Mesendoderm (in vitro differentiated cells): ENCODE measurements around the gene ABCB6.

ENCODE experiments used
- DNase-seq: peaks from one replicate; pipeline ENCODE4 v3.0.0; 2013
- H2AK5ac ChIP-seq: 2 replicates; pipeline ENCODE4 v1.6.1; 2013; ENCODE audit warnings: low read length, inconsistent platforms
- H2BK120ac ChIP-seq: 2 replicates; pipeline ENCODE4 v1.6.1; 2013; ENCODE audit warnings: low read depth, mild to moderate bottlenecking, low read length, moderate library complexity, mixed read lengths
- H2BK15ac ChIP-seq: replicated peaks from 2 replicates; pipeline ENCODE4 v1.6.1; 2013; ENCODE audit warnings: low read depth, mild to moderate bottlenecking, moderate library complexity
- H2BK5ac ChIP-seq: 2 replicates; pipeline ENCODE4 v1.6.1; 2013; ENCODE audit warnings: low read length, inconsistent platforms
- H3K18ac ChIP-seq: 2 replicates; pipeline ENCODE4 v1.6.1; 2013; ENCODE audit warnings: mild to moderate bottlenecking, low read length, mixed read lengths
- H3K23ac ChIP-seq: one replicate; pipeline ENCODE4 v1.6.1; 2013; ENCODE audit warnings: low read length
- H3K27ac ChIP-seq: 2 replicates; pipeline ENCODE4 v1.5.1; 2013; ENCODE audit warnings: low read depth, mild to moderate bottlenecking, inconsistent platforms, low read length, moderate library complexity
- H3K27me3 ChIP-seq: 2 replicates; pipeline ENCODE4 v1.6.1; 2013; ENCODE audit warnings: low read length, control low read depth, mild to moderate bottlenecking, inconsistent platforms; ENCODE audit not compliant: insufficient read depth, poor library complexity
- H3K36me3 ChIP-seq: 2 replicates; pipeline ENCODE4 v1.6.1; 2013; ENCODE audit warnings: low read length, inconsistent platforms; ENCODE audit not compliant: control insufficient read depth, insufficient read depth
- H3K4ac ChIP-seq: one replicate; pipeline ENCODE4 v1.6.1; 2013; ENCODE audit warnings: low read depth, mild to moderate bottlenecking, low read length, moderate library complexity
- H3K4me1 ChIP-seq: 2 replicates; pipeline ENCODE4 v1.6.1; 2013; ENCODE audit warnings: low read depth, low read length, inconsistent platforms; ENCODE audit not compliant: control insufficient read depth
- H3K4me2 ChIP-seq: 2 replicates; pipeline ENCODE4 v1.6.1; 2013; ENCODE audit warnings: low read length
- H3K4me3 ChIP-seq: 2 replicates; pipeline ENCODE4 v1.5.1; 2013; ENCODE audit warnings: mild to moderate bottlenecking, low read length
- H3K56ac ChIP-seq: one replicate; pipeline ENCODE4 v1.6.1; 2013; ENCODE audit warnings: low read length
- H3K79me1 ChIP-seq: 2 replicates; pipeline ENCODE4 v1.6.1; 2013; ENCODE audit warnings: low read length, inconsistent platforms
- H3K79me2 ChIP-seq: 2 replicates; pipeline ENCODE4 v1.6.1; 2013; ENCODE audit warnings: mild to moderate bottlenecking, low read length; ENCODE audit not compliant: control insufficient read depth, insufficient read depth
- H3K9ac ChIP-seq: 2 replicates; pipeline ENCODE4 v1.6.1; 2013; ENCODE audit warnings: low read length, inconsistent platforms
- H4K5ac ChIP-seq: one replicate; pipeline ENCODE4 v1.6.1; 2013; ENCODE audit warnings: low read length
- H4K8ac ChIP-seq: one replicate; pipeline ENCODE4 v1.6.1; 2013; ENCODE audit warnings: low read depth, mild to moderate bottlenecking, control low read depth, low read length, moderate library complexity
- whole genome bisulfite sequencing: extraction: QIAGEN DNeasy Blood & Tissue Kit; methylation state at CpG from one replicate; pipeline ENCODE4 v1.1.7; 2013; ENCODE audit warnings: low lambda C conversion rate, missing lambda C conversion rate; ENCODE audit not compliant: insufficient coverage; ENCODE audit errors: extremely low coverage; 5-methylcytosine and 5-hydroxymethylcytosine counted together

ABCB6 gene

GRCh38 chr2:219243291-219243761, 24.6 kb upstream of the ABCB6 start:
- Histone ChIP-seq H3K4me3 (no peak overlapping the region), H3K27me3 (no peaks in the 10 kb centered on the region), H4K5ac (no peak overlapping the region), H3K36me3 (no peaks in the 10 kb centered on the region), H3K23ac (no peak overlapping the region), H2BK120ac (no peak overlapping the region), H3K4me2 (no peak overlapping the region), H3K4ac (no peak overlapping the region), H2BK5ac (no peak overlapping the region), H4K8ac (no peak overlapping the region), H3K9ac (no peak overlapping the region), H3K4me1 (peaks cover 2% of the 10 kb centered on the region), H3K79me2 (no peaks in the 10 kb centered on the region), H3K79me1 (peaks cover 7% of the 10 kb centered on the region), H3K56ac (peak overlapping the region; percentile 1), H3K27ac (no peak overlapping the region), H3K18ac (no peak overlapping the region), H2AK5ac (no peak overlapping the region), H2BK15ac (no peak overlapping the region)
- no peak for DNase-seq
- no CpG with 5 or more reads among the region's 28 CpGs for WGBS

- Histone ChIP-seq H3K4me2 (no peak overlapping the region), H2BK15ac (no peak overlapping the region), H3K9ac (no peak overlapping the region), H2BK5ac (no peak overlapping the region), H3K36me3 (peaks cover 14% of the 10 kb centered on the region), H4K5ac (no peak overlapping the region), H3K79me1 (peaks cover 2% of the 10 kb centered on the region), H3K4me1 (no peaks in the 10 kb centered on the region), H3K4me3 (no peak overlapping the region), H3K27ac (no peak overlapping the region), H4K8ac (no peak overlapping the region), H3K18ac (no peak overlapping the region), H3K56ac (no peak overlapping the region), H3K27me3 (no peaks in the 10 kb centered on the region), H3K4ac (no peak overlapping the region), H3K23ac (no peak overlapping the region), H3K79me2 (no peaks in the 10 kb centered on the region), H2AK5ac (no peak overlapping the region), H2BK120ac (no peak overlapping the region)
- DNase-seq: no peak
- no CpG with 5 or more reads among the region's 3 CpGs for WGBS
These were observed 15.6 kb upstream of the ABCB6 start for GRCh38 chr2:219234331-219234730.

GRCh38 chr2:219230059-219230540, 11.3 kb upstream of the ABCB6 start:
- H2BK120ac ChIP-seq: no peak overlapping the region
- peaks cover 6% of the 10 kb centered on the region for H3K79me2 ChIP-seq
- no peak overlapping the region for H3K23ac ChIP-seq
- H3K4ac ChIP-seq: peak overlapping the region; percentile 81
- H3K36me3 ChIP-seq: peaks cover 4% of the 10 kb centered on the region
- H3K4me1 ChIP-seq: peaks cover 4% of the 10 kb centered on the region
- H2BK15ac ChIP-seq: no peak overlapping the region
- H3K27ac ChIP-seq: peak overlapping the region; percentile 89
- WGBS: no CpG with 5 or more reads among the region's 24 CpGs
- H3K56ac ChIP-seq: peak overlapping the region; percentile 92
- no peaks in the 10 kb centered on the region for H3K27me3 ChIP-seq
- H2AK5ac ChIP-seq: no peak overlapping the region
- H3K4me2 ChIP-seq: peak overlapping the region; percentile 72
- H3K79me1 ChIP-seq: peaks cover 12% of the 10 kb centered on the region
- peak overlapping the region; percentile 87 for H3K4me3 ChIP-seq
- H3K9ac ChIP-seq: peak overlapping the region; percentile 88
- H3K18ac ChIP-seq: peak overlapping the region; percentile 21
- no peak overlapping the region for H2BK5ac ChIP-seq
- DNase-seq: peak; percentile 79
- H4K8ac ChIP-seq: no peak overlapping the region
- H4K5ac ChIP-seq: no peak overlapping the region

- WGBS: no CpG with 5 or more reads among the region's 80 CpGs
- Histone ChIP-seq H3K56ac (peak within 1 kb of the TSS; percentile 96), H2AK5ac (no peak within 1 kb of the TSS), H3K27ac (peak within 1 kb of the TSS; percentile 89), H2BK120ac (peak within 1 kb of the TSS; percentile 48), H3K36me3 (peaks cover 4% of the 10 kb centered on the region), H3K79me2 (peaks cover 6% of the 10 kb centered on the region), H4K5ac (no peak within 1 kb of the TSS), H3K4me2 (peak within 1 kb of the TSS; percentile 99), H4K8ac (no peak within 1 kb of the TSS), H3K18ac (peak within 1 kb of the TSS; percentile 91), H2BK5ac (peak within 1 kb of the TSS; percentile 72), H3K79me1 (peaks cover 12% of the 10 kb centered on the region), H3K23ac (peak within 1 kb of the TSS; percentile 1), H3K4me3 (peak within 1 kb of the TSS; percentile 88), H3K27me3 (no peaks in the 10 kb centered on the region), H3K9ac (peak within 1 kb of the TSS; percentile 88), H3K4me1 (peaks cover 4% of the 10 kb centered on the region), H2BK15ac (no peak within 1 kb of the TSS), H3K4ac (peak within 1 kb of the TSS; percentile 81)
- peak; percentile 100 for DNase-seq
These were observed 10.7 kb upstream of the ABCB6 start, which contains the start of the genes ANKZF1 and ATG9A for GRCh38 chr2:219229305-219230058. ANKZF1 (plus strand) TSS chr2:219229806; CDS start chr2:219230258, 452 bp downstream. ATG9A (minus strand) TSS chr2:219229636; CDS start chr2:219228024, 1,612 bp downstream.

- Histone ChIP-seq H3K4me3 (peak overlapping the region; percentile 88), H3K36me3 (peaks cover 4% of the 10 kb centered on the region), H3K27me3 (no peaks in the 10 kb centered on the region), H4K5ac (no peak overlapping the region), H3K79me1 (peaks cover 12% of the 10 kb centered on the region), H3K4ac (peak overlapping the region; percentile 64), H3K9ac (peak overlapping the region; percentile 84), H2BK5ac (no peak overlapping the region), H3K56ac (peak overlapping the region; percentile 87), H3K27ac (no peak overlapping the region), H3K23ac (peak overlapping the region; percentile 1), H3K4me1 (peaks cover 4% of the 10 kb centered on the region), H2BK120ac (no peak overlapping the region), H3K79me2 (peaks cover 6% of the 10 kb centered on the region), H3K18ac (peak overlapping the region; percentile 91), H4K8ac (no peak overlapping the region), H2AK5ac (no peak overlapping the region), H2BK15ac (no peak overlapping the region), H3K4me2 (peak overlapping the region; percentile 99)
- DNase-seq: no peak
- no CpG with 5 or more reads among the region's 19 CpGs for WGBS
These were observed 10.2 kb upstream of the ABCB6 start for GRCh38 chr2:219228911-219229304.
